Measurements from ENCODE around the gene INSIG1.

INSIG1 gene

GRCh38 chr7:155265961-155266360 lies 31.7 kb upstream of the INSIG1 start:
- DNase-seq (ENCODE audit: low read depth in 1 of 2, low spot score in 1 of 2), result no peak

GRCh38 chr7:155266440-155266839 lies 31.2 kb upstream of the INSIG1 start:
- no peak for DNase-seq (ENCODE audit: low read depth in 1 of 2, low spot score in 1 of 2)

- DNase-seq (ENCODE audit: low read depth in 1 of 2, low spot score in 1 of 2), result no peak
These were observed 30.7 kb upstream of the INSIG1 start for GRCh38 chr7:155267023-155267422.

GRCh38 chr7:155267436-155267835 lies 30.2 kb upstream of the INSIG1 start:
- no peak for DNase-seq (ENCODE audit: low read depth in 1 of 2, low spot score in 1 of 2)

GRCh38 chr7:155268211-155268610 lies 29.5 kb upstream of the INSIG1 start:
- DNase-seq (ENCODE audit: low read depth in 1 of 2, low spot score in 1 of 2), result no peak

GRCh38 chr7:155268921-155269650 lies 28.6 kb upstream of the INSIG1 start:
- DNase-seq (ENCODE audit: low read depth in 1 of 2, low spot score in 1 of 2), result no peak

GRCh38 chr7:155269766-155270585 lies 27.7 kb upstream of the INSIG1 start:
- DNase-seq (ENCODE audit: low read depth in 1 of 2, low spot score in 1 of 2), result no peak

GRCh38 chr7:155270861-155271260 lies 26.8 kb upstream of the INSIG1 start:
- no peak for DNase-seq (ENCODE audit: low read depth in 1 of 2, low spot score in 1 of 2)

GRCh38 chr7:155274633-155275355 lies 22.9 kb upstream of the INSIG1 start:
- DNase-seq (ENCODE audit: low read depth in 1 of 2, low spot score in 1 of 2), result no peak

- no peak for DNase-seq (ENCODE audit: low read depth in 1 of 2, low spot score in 1 of 2)
These were observed 21.5 kb upstream of the INSIG1 start for GRCh38 chr7:155276042-155276799.

- DNase-seq (ENCODE audit: low read depth in 1 of 2, low spot score in 1 of 2), result no peak
These were observed 20.8 kb upstream of the INSIG1 start for GRCh38 chr7:155276800-155277375.

GRCh38 chr7:155277385-155277994 lies 20.2 kb upstream of the INSIG1 start:
- no peak for DNase-seq (ENCODE audit: low read depth in 1 of 2, low spot score in 1 of 2)

GRCh38 chr7:155278921-155279320 lies 18.8 kb upstream of the INSIG1 start:
- no peak for DNase-seq (ENCODE audit: low read depth in 1 of 2, low spot score in 1 of 2)

- no peak for DNase-seq (ENCODE audit: low read depth in 1 of 2, low spot score in 1 of 2)
These were observed 17.8 kb upstream of the INSIG1 start for GRCh38 chr7:155279787-155280445.

GRCh38 chr7:155280446-155281397 lies 17.0 kb upstream of the INSIG1 start:
- no peak for DNase-seq (ENCODE audit: low read depth in 1 of 2, low spot score in 1 of 2)

- DNase-seq (ENCODE audit: low read depth in 1 of 2, low spot score in 1 of 2), result no peak
These were observed 16.2 kb upstream of the INSIG1 start for GRCh38 chr7:155281398-155281969.

GRCh38 chr7:155282671-155283070 lies 15.0 kb upstream of the INSIG1 start:
- DNase-seq (ENCODE audit: low read depth in 1 of 2, low spot score in 1 of 2), result no peak

- no peak for DNase-seq (ENCODE audit: low read depth in 1 of 2, low spot score in 1 of 2)
These were observed 14.0 kb upstream of the INSIG1 start for GRCh38 chr7:155283565-155284194.

All from activated CD4-positive, alpha-beta T cell treated with anti-CD3 and anti-CD28 coated beads, Interleukin-2, amount 50 U/mL, for 24 hours (primary cell).